Measurements from ENCODE around the gene MLH1.

- no peak for TF ChIP-seq EZH2 (IDR thresholded peaks at IDR 0.05; ENCODE audit: insufficient read depth, poor library complexity, severe bottlenecking)
- TF ChIP-seq EZH2phosphoT487 (IDR thresholded peaks at IDR 0.05; ENCODE audit: insufficient read depth, low read depth): no peak
Measured at GRCh38 chr3:37067577-37067976, 74.3 kb downstream of the MLH1 start.

Measured in GM23248 (cell line).